AG10803 (cell line): ENCODE results near the gene PERCC1.

Experiments used
- DNase-seq: peaks from one replicate; pipeline ENCODE4 v3.0.0; 2010; ENCODE audit warnings: low read depth
- H3K4me3 ChIP-seq: 2 replicates; pipeline ENCODE4 v1.5.1; 2011; ENCODE audit warnings: mild to moderate bottlenecking, low read length, control low read depth
- CTCF ChIP-seq: conservative IDR thresholded peaks from 2 replicates; pipeline ENCODE4 v1.5.1; 2011; ENCODE audit warnings: mild to moderate bottlenecking, low read length, control low read depth, inconsistent platforms

Gene PERCC1

GRCh38 chr16:1408171-1408837 is 22.6 kb upstream of the PERCC1 start:
- DNase-seq, result peak; percentile 80
- H3K4me3 ChIP-seq, result peak overlapping the region; percentile 54
- TF ChIP-seq CTCF, result no peak

- no peak overlapping the region for H3K4me3 ChIP-seq
- no peak for DNase-seq
- no peak for TF ChIP-seq CTCF
Observed at GRCh38 chr16:1412847-1413246, 18.0 kb upstream of the PERCC1 start.

- peak; percentile 50 for TF ChIP-seq CTCF
- peak; percentile 47 for DNase-seq
- H3K4me3 ChIP-seq, result peak overlapping the region; percentile 77
Observed at GRCh38 chr16:1413684-1414531, 17.0 kb upstream of the PERCC1 start.

- H3K4me3 ChIP-seq, result peak within 1 kb of the TSS; percentile 77
- peak; percentile 52 for DNase-seq
- no peak for TF ChIP-seq CTCF
Observed at GRCh38 chr16:1414532-1415260, 16.2 kb upstream of the PERCC1 start, which contains the start of gene UNKL. Gene UNKL, minus strand, starts transcription at chr16:1414704. Its CDS starts 13 bp downstream, at chr16:1414691.

GRCh38 chr16:1416521-1416941 is 14.3 kb upstream of the PERCC1 start:
- no peak overlapping the region for H3K4me3 ChIP-seq
- DNase-seq, result no peak
- TF ChIP-seq CTCF, result no peak

- no peak for TF ChIP-seq CTCF
Observed at GRCh38 chr16:1420111-1420539, 10.8 kb upstream of the PERCC1 start.

More at GRCh38 chr16:1420111-1420539, 10.8 kb upstream of the PERCC1 start:
- H3K4me3 ChIP-seq, result peak overlapping the region; percentile 98
- DNase-seq, result no peak
